PC-3 (cell line): ENCODE results near the gene CROT. TPM values are rescaled to one million over a fixed set of nuclear protein-coding genes. Genes with fewer than 3 reads are reported as not detected.
A peak's percentile ranks its signal among the peaks of the same experiment; 100 is the strongest.

Experiments
- ATAC-seq: fragments of 200-7000 bp; cut with Tn5 transposase; 2 replicates; pipeline ENCODE4 v1.9.1; 2020; ENCODE audit warnings: mild to moderate bottlenecking, moderate library complexity
- BruUV-seq: library from RNA; stranded (reverse); fragments of 400-500 nt; replicated peaks from 2 replicates; lab custom pipeline; 2021; lab: Mats Ljungman, UMichigan
- CTCF ChIA-PET: fragments of 300-600 bp; sonication (Branson Sonifier 250); formaldehyde crosslinking; loops from one replicate; lab custom pipeline; 2022; ENCODE audit warnings: antibody characterized with exemption; lab: Charles Lee
- POLR2A ChIA-PET: fragments of 300-600 bp; sonication (Branson Sonifier 250); formaldehyde crosslinking; loops from one replicate; lab custom pipeline; 2022; ENCODE audit warnings: antibody characterized with exemption; ENCODE audit not compliant: unreplicated experiment; lab: Charles Lee
- DNase-seq: peaks from one replicate; pipeline ENCODE4 v3.0.0-alpha.2; 2015
- H2AFZ ChIP-seq: fragments of 300-600 bp; sonication (generic); 2 replicates; pipeline ENCODE4 v1.6.0; 2016; ENCODE audit warnings: antibody characterized with exemption, low read length
- H3F3A ChIP-seq: fragments of 300-600 bp; sonication (generic); one replicate; pipeline ENCODE4 v1.6.0; 2017; ENCODE audit warnings: antibody characterized with exemption, low read length, control low read depth, mild to moderate bottlenecking; ENCODE audit not compliant: unreplicated experiment
- H3K27ac ChIP-seq: fragments of 300-600 bp; sonication (generic); 2 replicates; pipeline ENCODE4 v1.5.1; 2016; ENCODE audit warnings: mild to moderate bottlenecking, low read length
- H3K27me3 ChIP-seq: fragments of 300-600 bp; sonication (generic); 2 replicates; pipeline ENCODE4 v1.6.1; 2016; ENCODE audit warnings: low read length, mixed read lengths
- H3K36me3 ChIP-seq: fragments of 300-600 bp; sonication (generic); 2 replicates; pipeline ENCODE4 v1.6.1; 2016; ENCODE audit warnings: low read depth, mixed run types, low read length, mixed read lengths
- H3K4me1 ChIP-seq: fragments of 300-600 bp; sonication (generic); 2 replicates; pipeline ENCODE4 v1.5.1; 2016; ENCODE audit warnings: low read length; ENCODE audit not compliant: insufficient read depth
- H3K4me2 ChIP-seq: fragments of 300-600 bp; sonication (generic); 2 replicates; pipeline ENCODE4 v1.6.0; 2016; ENCODE audit warnings: low read length
- H3K4me3 ChIP-seq: fragments of 300-600 bp; sonication (generic); 2 replicates; pipeline ENCODE4 v1.5.1; 2016; ENCODE audit warnings: mild to moderate bottlenecking, low read length, mixed read lengths
- H3K79me2 ChIP-seq: fragments of 300-600 bp; sonication (generic); 2 replicates; pipeline ENCODE4 v1.6.1; 2017; ENCODE audit warnings: low read length, mixed read lengths
- H3K9ac ChIP-seq: fragments of 300-600 bp; sonication (generic); 2 replicates; pipeline ENCODE4 v1.6.0; 2016; ENCODE audit warnings: mild to moderate bottlenecking, low read length
- H3K9me2 ChIP-seq: fragments of 300-600 bp; sonication (generic); replicated peaks from 2 replicates; pipeline ENCODE4 v1.6.1; 2016; ENCODE audit warnings: mixed run types, low read length, mixed read lengths
- H3K9me3 ChIP-seq: fragments of 300-600 bp; sonication (generic); 2 replicates; pipeline ENCODE4 v1.6.1; 2016; ENCODE audit warnings: low read length, mixed read lengths
- H4K20me1 ChIP-seq: fragments of 300-600 bp; sonication (generic); 2 replicates; pipeline ENCODE4 v1.6.1; 2016; ENCODE audit warnings: low read length, mixed read lengths
- EZH2 ChIP-seq: fragments of 300-600 bp; sonication (generic); IDR thresholded peaks from one replicate; pipeline ENCODE4 v1.6.1; 2017; ENCODE audit warnings: antibody characterized with exemption, mild to moderate bottlenecking, low read length; ENCODE audit not compliant: unreplicated experiment
- EZH2phosphoT487 ChIP-seq: fragments of 300-600 bp; sonication (generic); IDR thresholded peaks from 2 replicates; pipeline ENCODE4 v1.6.1; 2018; ENCODE audit warnings: mild to moderate bottlenecking, antibody characterized with exemption, low read length, borderline replicate concordance
- intact Hi-C: fragments of 100-400 bp; cut with micrococcal nuclease; formaldehyde crosslinking; loops from 2 replicates; pipeline ENCODE4 v1.9.0; 2023
- total RNA-seq: library from RNA; depleted of rRNA; stranded (reverse); fragments of >200 nt; gene quantifications from 2 replicates; pipeline ENCODE4 v1.2.3, GENCODE V29; 2014
- TF ChIP-seq, protein P1 (sequence below): fragments of 300-600 bp; sonication (generic); conservative IDR thresholded peaks from 2 replicates; pipeline ENCODE4 v1.5.1; 2017; ENCODE audit warnings: antibody characterized with exemption, low read depth, mild to moderate bottlenecking, low read length

CROT gene
- total RNA-seq, 1 experiment from 2014 or later, result 6.9 TPM

GRCh38 chr7:87364246-87364645 is 18.8 kb downstream of the CROT start:
- ATAC-seq (no peak), DNase-seq (no peak)
- Histone ChIP-seq H3K4me3 (no peak overlapping the region), H3K9me3 (no peaks in the 10 kb centered on the region), H3K36me3 (no peaks in the 10 kb centered on the region), H2AFZ (no peak overlapping the region), H3K4me1 (peaks cover 7% of the 10 kb centered on the region), H3K27ac (no peak overlapping the region), H3K4me2 (no peak overlapping the region), H4K20me1 (no peaks in the 10 kb centered on the region), H3K27me3 (no peaks in the 10 kb centered on the region), H3F3A (no peaks in the 10 kb centered on the region), H3K9ac (no peak overlapping the region), H3K79me2 (no peaks in the 10 kb centered on the region), H3K9me2 (no peaks in the 10 kb centered on the region)
- CTCF ChIA-PET, result no interaction called here
- TF ChIP-seq EZH2 (no peak), EZH2phosphoT487 (no peak)
- TF ChIP-seq, protein P1, sequence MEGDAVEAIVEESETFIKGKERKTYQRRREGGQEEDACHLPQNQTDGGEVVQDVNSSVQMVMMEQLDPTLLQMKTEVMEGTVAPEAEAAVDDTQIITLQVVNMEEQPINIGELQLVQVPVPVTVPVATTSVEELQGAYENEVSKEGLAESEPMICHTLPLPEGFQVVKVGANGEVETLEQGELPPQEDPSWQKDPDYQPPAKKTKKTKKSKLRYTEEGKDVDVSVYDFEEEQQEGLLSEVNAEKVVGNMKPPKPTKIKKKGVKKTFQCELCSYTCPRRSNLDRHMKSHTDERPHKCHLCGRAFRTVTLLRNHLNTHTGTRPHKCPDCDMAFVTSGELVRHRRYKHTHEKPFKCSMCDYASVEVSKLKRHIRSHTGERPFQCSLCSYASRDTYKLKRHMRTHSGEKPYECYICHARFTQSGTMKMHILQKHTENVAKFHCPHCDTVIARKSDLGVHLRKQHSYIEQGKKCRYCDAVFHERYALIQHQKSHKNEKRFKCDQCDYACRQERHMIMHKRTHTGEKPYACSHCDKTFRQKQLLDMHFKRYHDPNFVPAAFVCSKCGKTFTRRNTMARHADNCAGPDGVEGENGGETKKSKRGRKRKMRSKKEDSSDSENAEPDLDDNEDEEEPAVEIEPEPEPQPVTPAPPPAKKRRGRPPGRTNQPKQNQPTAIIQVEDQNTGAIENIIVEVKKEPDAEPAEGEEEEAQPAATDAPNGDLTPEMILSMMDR, result no peak
- no TSS peak for BruUV-seq
- intact Hi-C loops, result no loop called here
- POLR2A ChIA-PET, result no interaction called here

- Histone ChIP-seq H3K9ac (no peak overlapping the region), H2AFZ (no peak overlapping the region), H3K79me2 (no peaks in the 10 kb centered on the region), H3K27ac (no peak overlapping the region), H4K20me1 (no peaks in the 10 kb centered on the region), H3K27me3 (no peaks in the 10 kb centered on the region), H3K4me2 (no peak overlapping the region), H3K9me3 (no peaks in the 10 kb centered on the region), H3K4me3 (no peak overlapping the region), H3F3A (no peaks in the 10 kb centered on the region), H3K9me2 (no peaks in the 10 kb centered on the region), H3K4me1 (peaks cover 6% of the 10 kb centered on the region), H3K36me3 (no peaks in the 10 kb centered on the region)
- BruUV-seq, result no TSS peak
- no peak for TF ChIP-seq EZH2phosphoT487
- TF ChIP-seq EZH2, result no peak
- TF ChIP-seq, protein P1, result no peak
- intact Hi-C loops, result no loop called here
- DNase-seq (no peak), ATAC-seq (no peak)
- CTCF ChIA-PET, result no interaction called here
- POLR2A ChIA-PET, result no interaction called here
Observed at GRCh38 chr7:87369216-87369615, 23.8 kb downstream of the CROT start.

- Histone ChIP-seq H3K9me3 (no peaks in the 10 kb centered on the region), H3K4me2 (no peak overlapping the region), H3K4me3 (no peak overlapping the region), H3F3A (no peaks in the 10 kb centered on the region), H3K36me3 (no peaks in the 10 kb centered on the region), H3K9ac (no peak overlapping the region), H3K27me3 (no peaks in the 10 kb centered on the region), H4K20me1 (no peaks in the 10 kb centered on the region), H3K79me2 (no peaks in the 10 kb centered on the region), H3K27ac (no peak overlapping the region), H3K4me1 (peaks cover 12% of the 10 kb centered on the region), H3K9me2 (no peaks in the 10 kb centered on the region), H2AFZ (no peak overlapping the region; the same call in 1 of the 2 replicates)
- BruUV-seq, result no TSS peak
- DNase-seq (peak; percentile 36), ATAC-seq (peak; percentile 61)
- CTCF ChIA-PET, result no interaction called here
- TF ChIP-seq, protein P1, result no peak
- TF ChIP-seq EZH2 (no peak), EZH2phosphoT487 (no peak)
- intact Hi-C loops, result no loop called here
- POLR2A ChIA-PET, result no interaction called here
Observed at GRCh38 chr7:87370660-87371180, 25.3 kb downstream of the CROT start.
